HG02870 (cell line): ENCODE data around the gene TOR1A.

Source experiments
- ATAC-seq: cut with Tn5 transposase; IDR thresholded peaks from one replicate; pipeline ENCODE4 v1.9.1; 2021; ENCODE audit warnings: mild to moderate bottlenecking, moderate library complexity; ENCODE audit not compliant: unreplicated experiment

The TOR1A gene

DNA sequence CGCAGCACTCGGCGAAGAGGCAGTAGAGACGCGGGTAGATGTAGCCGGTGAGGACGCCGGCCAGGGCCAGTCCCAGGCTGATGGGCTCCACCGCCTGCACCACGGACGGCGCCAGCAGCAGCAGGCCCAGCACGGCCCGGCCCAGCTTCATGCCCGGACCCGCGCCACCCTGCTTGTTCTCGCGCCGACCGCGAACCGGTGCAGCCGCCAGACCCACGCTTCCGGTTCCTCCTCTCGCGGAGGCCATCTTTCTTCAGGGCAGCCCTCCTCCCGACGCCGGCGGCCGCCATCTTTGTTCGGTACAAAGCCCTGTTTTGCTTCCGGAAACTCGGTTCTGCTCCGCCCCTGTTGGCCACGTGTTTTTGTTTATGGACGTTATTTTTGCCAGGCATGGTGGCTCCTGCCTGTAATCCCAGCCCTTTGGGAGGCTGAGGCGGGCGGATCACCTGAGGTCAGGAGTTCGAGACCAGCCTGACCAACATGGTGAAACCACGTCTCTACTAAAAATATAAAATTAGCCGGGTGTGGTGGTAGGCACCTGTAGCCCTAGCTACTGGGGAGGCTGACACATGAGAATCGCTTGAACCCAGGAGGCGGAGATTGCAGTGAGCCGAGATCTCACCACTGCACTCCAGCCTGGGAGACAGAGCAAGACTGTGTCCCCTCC is at the start of gene TOR1A:
Gene TOR1A, minus strand, starts transcription at position 202 of the 667 bp plus-strand sequence. Its CDS starts 51 bp downstream, at position 151.
- ATAC-seq, result peak; percentile 88

GRCh38 chr9:129871046-129871445 is 47.1 kb upstream of the TOR1A start:
- no peak for ATAC-seq

DNA sequence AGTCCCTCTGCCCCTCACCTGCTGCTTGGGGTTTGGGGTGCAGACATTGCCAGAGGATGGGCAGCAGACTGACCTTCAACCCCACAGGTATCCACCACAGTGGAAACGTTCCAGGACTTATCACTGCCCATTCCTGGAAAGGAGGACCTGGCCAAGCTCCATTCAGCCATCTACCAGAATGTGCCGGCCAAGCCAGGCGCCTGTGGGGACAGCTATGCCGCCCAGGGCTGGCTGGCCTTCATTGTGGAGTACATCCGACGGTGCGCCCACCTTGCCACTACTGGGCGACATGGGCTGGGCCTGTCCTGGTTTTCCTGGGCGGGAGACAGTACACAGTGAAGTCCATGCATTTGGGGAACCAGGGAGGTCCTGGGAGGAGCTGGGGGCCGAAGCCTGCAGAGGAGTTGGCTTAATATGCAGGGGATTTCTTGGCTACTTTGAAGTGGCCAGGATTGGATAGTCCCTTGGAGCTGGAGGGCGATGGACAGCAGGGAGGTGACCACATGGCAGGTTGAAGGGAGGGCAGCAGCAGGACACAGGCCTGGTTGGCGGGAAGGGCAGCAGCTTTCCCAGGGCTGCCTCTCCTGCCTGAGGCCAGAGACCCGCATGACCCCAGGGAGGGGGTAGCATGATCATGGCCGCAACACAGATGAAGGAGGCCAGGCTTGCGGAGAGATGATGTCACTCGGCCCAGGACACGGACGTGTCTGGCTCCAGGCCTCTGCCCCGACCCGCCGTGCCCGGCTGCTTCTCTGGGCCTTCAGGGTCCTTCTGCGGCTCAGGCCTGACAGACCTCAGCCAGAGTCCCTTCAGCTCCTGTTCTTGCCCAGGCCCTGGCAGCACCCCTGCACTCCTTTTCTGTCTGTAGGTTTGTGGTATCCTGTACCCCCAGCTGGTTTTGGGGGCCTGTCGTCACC is 45.9 kb upstream of the TOR1A start:
- no peak for ATAC-seq

DNA sequence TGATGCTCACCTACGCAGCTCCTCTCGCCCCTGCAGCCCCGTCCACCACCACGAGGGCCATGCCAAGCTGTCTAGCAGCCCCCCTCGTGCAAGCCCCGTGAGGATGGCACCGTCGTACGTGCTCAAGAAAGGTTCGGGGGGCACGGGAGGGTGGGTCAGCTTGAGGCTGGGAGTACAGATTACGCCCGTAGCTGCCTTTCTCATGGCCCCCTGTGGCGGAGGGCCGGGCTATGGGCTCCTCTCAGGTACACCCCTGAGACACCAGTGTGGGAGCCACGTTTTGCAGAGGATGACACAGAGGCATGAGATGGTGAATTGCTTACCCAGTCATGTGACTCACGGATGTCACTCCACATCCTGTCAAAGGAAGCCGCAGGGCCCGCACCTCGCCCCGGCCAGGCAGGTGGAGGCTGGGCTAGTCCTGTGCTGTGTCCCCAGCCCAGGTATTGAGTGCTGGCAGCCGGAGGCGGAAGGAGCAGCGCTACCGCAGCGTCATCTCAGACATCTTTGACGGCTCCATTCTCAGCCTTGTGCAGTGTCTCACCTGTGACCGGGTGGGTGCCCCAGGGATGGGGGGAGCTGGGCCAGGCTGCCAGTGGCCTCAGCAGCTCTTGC is 45.0 kb upstream of the TOR1A start:
- no peak for ATAC-seq

DNA sequence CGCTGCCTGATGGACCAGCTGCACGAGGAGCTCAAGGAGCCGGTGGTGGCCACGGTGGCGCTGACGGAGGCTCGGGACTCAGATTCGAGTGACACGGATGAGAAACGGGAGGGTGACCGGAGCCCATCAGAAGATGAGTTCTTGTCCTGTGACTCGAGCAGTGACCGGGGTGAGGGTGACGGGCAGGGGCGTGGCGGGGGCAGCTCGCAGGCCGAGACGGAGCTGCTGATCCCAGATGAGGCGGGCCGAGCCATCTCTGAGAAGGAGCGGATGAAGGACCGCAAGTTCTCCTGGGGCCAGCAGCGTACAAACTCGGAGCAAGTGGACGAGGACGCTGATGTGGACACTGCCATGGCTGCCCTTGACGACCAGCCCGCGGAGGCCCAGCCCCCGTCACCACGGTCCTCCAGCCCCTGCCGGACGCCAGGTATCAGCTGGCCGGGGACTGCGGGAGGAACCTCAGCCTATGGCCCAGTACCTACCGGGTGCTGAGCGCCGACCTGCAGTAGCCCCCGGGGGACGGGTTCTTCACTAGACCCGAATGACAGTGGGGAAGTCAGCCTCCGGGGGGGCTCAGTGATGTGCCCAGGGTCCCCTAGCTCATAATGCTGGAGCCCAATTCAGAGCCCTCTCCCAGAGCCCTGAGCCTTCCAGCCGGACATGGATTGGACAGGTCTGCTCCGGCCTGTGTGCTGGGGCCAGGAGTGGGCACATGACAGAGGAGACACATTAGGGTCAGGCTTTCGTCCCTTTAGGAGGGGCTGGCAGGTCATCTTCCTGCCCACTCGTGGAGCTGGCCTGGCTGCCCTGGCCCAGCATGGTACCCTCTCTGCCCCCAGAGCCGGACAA is 44.3 kb upstream of the TOR1A start:
- ATAC-seq, result no peak

DNA sequence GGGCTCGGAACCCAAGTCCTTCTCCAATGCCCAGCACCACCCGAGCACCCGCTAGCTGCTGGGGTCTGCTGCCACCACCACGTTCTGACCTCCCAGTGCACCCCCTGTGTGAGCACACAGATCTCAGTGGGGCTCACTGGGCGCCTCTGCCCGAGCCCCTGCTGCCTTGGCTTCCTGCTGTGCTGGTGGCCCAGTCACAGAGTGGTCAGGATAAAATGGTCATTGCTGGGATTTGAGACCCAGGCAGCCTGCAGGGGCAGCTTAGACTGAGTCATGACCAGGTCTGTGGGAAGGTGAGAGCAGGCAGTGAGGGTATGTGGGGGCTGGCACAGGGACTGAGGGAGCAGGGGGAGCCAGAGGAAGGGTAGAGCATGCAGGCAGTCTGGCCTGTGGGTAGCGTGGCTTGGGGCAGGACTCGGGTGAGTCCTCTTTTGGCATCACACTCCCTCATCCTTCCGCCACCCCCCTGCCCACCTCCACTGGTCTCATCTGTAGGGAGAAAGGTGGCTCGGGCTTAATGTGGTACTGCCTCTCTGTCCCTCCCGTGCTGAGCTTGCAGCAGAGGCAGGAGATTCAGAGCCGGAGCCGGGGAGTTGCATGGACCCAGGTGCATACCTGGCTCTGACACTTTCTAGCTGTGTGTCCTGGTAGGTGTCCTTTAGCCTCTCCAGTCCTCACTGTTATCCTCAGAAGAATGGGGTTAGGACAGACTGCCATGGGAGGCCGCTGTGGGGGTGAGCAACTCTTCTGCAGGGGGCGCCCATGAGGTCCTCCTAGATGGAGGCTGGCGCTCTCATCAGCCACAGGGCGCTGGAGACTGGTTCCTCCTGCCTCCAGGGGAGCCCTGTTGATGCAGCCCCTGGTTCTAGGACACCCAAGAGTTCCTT is 43.4 kb upstream of the TOR1A start:
- no peak for ATAC-seq

DNA sequence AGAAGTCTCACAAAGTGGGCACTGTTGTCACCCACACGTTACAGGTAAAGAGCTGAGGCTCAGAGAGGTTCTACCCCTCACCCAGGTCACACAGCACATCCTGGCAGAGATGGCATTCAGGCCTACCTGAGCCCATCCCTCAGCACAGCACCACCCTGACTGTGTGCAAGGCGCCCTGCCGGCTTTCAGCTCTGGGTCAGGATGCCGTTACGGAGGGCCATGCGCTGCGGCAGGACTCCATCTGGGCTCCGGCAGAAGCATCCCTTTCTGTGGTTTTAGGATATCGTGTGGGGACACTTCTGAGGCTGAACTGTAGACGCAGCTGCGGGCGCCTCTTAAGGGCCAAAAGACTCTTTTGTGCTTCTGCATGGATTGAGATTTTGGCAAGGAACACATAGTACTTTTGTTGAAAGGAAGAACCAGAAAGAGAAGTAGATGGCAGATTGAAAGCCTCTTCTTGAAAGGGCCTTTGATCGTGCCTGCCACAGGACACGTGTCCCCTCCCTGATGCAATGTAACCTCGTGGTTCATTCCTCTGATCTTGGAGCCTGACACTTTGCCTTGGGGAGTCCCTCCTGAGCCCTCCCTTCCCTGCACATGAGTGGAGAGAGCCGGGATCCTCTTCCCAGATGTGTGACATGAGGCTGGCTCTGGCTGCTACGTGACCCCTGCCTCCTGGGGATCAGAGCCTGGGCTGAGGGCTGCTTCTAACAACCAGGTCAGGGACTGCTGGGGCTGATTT is 42.6 kb upstream of the TOR1A start:
- no peak for ATAC-seq

DNA sequence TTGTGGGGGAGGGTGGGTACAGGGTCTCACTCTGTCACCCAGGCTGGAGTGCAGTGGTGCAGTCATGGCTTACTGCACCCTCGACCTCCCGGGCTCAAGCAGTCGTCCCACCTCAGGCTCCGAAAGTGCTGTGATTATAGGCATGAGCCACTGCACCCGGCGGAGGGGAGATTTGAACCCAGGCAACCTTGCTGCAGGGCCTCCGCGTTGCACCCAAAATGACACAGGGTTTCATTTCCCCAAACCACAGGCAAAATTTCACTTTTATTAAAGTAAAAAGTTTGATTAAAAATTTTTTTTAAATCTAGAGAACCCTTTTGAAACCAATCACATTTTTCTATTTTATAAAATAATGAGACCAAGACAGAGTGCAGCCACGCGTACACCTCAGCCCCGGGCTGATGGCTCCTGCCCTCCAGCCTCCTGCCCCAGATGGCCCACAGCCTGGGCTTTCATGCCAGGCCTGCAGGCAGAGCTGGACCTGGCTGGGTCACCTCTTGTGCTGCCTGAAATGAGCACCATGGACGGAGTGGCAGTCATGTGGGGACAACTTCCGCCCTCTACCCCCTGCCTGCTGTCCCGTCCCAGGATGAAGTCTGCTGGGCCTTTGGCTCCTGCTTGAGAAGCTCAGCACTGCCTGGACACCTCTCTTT is 41.9 kb upstream of the TOR1A start:
- no peak for ATAC-seq

- no peak for ATAC-seq
Measured at GRCh38 chr9:129864991-129865647, 41.2 kb upstream of the TOR1A start.

DNA sequence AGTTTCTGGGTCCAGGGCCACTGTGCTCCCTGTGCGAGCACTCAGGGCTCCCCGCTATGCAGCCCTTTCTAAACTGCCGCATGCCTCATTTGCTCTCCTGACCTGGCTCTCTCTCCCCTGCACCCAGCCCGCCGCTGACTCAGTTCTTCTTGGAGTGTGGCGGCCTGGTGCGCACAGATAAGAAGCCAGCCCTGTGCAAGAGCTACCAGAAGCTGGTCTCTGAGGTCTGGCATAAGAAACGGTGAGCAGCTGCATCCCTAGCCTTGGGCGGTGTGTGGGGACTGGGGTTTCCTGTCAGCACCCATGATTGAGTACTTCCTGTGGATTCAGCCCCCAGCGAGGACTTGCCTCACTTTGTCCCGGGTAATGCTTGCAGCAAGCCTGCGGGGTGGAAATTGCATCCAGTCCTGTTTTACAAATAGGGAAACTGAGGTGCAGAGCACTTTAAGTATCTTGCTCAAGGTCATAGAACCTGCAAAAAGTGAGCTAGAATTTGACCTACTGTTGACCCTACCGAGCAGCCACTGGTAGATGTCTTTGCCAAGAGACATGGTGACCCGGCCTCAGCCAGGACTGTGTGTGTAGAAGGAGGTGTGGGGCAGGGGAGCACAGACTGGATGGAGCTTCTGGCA is 39.2 kb upstream of the TOR1A start:
- ATAC-seq, result no peak

- no peak for ATAC-seq
Measured at GRCh38 chr9:129861447-129861827, 37.5 kb upstream of the TOR1A start.

DNA sequence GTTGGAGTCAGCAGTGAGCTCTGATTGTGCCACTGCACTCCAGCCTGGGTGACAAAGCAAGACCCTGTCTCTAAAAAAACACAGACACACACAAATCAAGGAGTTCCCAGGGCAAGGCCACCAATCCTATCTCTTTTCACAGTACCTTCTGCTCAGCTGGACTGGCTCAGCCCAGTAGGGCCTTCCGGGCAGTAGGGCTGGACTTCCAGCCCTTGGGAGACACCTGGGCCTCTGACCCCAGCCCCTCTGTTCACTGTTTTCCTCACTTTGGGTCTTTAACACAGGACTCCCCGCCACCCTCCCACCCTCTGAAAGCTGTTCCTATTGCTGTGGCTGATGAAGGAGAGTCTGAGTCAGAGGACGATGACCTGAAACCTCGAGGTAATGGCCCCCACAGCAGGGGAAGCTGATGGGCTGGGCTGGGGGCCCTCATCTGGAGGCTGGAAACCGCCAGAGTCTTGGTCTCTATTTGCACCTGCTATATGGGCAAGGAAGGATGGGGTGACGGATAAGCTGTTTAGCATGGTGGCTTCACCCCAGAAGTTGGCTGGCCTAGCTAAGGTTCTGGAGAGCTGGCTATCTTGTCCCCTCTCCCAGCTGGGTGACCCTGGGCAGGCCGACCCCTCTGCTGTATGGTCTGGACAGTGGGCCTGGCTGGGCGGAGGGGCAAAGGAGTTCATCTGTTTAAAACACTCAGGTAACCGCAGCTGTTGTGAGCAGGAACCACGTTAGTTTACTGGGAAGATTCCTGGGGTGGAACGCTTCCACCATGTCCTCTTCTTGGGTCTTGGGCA is 36.9 kb upstream of the TOR1A start:
- no peak for ATAC-seq

DNA sequence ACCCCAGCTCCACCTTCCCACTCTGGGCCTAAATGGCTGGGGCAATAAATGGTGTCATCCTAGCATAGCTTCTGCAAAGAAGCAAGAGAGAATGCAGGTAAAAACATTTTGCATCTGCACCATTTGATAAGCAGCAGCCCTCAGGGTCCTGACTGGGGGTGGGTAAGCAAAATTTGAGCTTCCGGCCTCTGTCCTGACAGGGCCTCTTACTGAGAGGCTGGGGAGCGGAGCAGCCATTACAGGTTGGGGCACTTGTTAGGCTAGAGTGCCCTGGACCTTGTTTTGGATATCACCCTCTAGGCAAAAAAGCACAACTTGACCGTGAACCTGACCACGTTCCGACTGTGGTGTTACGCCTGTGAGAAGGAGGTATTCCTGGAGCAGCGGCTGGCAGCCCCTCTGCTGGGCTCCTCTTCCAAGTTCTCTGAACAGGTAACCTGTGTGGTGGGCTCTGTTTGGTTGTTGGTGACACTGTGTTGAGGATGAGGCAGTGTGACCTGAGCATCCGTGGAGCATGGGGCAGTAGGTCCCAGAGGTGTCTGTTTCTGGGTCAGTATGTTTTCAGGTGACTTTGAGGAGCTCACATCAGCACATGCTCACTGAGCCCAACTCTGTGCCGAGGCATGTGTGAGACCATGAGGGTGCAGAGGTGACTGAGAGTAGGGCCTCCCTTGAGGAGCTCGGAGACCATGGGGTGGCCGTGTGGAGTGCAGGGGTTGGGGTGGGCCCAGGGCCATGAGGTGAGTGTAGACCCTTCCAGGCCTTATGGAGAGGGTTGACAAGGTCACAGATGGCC is 34.4 kb upstream of the TOR1A start:
- no peak for ATAC-seq

GRCh38 chr9:129857207-129857606 is 33.3 kb upstream of the TOR1A start:
- no peak for ATAC-seq

DNA sequence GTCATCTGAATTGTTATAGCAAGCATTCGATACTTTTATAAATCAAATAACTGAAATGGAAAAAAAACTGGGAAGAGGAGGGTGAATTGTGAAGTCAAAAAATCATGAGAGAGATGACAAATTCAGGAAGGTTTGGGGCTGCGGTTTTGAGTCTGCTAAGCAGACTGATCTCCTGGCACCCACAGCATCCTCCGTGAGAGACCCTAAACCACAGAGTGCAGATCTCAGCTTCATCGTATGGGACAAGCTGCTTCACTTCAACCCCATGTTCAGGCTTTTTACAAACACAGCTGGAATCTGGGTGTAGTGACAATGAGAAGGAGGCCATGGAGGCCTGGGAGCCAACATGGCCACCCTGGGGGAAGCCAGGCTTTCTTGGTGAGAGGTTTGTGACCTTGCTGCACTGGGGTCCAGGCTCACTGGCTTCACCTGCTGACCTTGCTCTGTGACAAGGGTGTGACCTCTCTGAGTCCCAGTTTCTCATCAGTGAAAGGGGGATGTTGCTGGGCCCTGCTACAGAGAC is 30.7 kb upstream of the TOR1A start:
- ATAC-seq, result no peak

DNA sequence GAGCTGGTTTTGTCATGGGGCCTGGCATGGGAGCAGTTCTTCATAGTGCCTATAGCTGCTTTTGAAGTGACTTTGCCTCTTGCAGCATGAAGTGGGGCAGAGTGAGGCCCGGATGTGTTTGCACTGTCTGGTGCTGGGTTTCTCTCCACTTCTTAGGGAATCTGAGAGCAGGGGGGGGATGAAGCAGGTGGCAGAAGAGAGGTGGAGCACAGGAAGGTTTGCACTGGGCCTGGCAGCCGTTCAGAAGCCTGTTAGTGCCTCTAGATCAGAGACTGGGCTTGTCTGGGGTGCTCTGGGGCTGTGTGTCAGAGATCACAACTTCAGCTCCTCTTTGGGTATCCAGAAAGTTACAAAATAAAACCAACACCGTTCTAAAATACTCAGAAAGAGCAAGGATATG is 29.7 kb upstream of the TOR1A start:
- no peak for ATAC-seq
